ENCODE data around the gene GPR18.

DNA sequence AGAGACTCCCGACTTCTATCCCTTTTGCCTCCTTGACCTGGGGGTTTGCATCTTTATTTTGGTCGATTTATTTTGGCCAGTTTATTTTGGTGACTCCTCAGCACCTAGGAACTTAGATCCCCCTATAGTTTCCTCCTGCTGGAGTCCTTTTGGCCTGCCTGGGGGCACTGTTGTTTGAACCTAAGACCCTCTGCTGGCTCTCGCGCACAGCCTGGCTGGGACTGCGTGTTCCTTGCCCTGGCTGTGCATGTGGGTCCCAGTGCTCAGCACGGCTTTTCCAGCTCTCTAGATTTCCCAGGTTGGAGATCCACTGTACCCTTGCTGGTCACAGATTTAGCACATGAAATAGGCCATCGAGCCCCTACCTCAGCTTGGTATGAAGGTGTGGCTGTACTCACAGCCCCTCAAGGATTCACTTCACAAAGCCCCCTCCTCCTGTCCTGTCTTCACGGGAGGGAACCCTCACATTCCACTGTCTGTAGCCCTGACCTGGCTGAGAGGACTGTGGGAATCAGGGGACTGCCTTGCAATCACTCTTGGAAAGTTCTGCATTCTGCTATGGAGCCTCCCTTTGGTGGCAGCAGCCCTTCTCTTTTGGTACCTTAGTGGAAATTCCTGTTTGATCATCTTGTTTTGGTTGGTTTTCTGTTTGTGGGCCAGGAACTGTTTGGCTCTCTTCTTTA lies 49.2 kb downstream of the GPR18 start:
- TF ChIP-seq, protein P1, sequence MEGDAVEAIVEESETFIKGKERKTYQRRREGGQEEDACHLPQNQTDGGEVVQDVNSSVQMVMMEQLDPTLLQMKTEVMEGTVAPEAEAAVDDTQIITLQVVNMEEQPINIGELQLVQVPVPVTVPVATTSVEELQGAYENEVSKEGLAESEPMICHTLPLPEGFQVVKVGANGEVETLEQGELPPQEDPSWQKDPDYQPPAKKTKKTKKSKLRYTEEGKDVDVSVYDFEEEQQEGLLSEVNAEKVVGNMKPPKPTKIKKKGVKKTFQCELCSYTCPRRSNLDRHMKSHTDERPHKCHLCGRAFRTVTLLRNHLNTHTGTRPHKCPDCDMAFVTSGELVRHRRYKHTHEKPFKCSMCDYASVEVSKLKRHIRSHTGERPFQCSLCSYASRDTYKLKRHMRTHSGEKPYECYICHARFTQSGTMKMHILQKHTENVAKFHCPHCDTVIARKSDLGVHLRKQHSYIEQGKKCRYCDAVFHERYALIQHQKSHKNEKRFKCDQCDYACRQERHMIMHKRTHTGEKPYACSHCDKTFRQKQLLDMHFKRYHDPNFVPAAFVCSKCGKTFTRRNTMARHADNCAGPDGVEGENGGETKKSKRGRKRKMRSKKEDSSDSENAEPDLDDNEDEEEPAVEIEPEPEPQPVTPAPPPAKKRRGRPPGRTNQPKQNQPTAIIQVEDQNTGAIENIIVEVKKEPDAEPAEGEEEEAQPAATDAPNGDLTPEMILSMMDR (conservative IDR thresholded peaks at IDR 0.05; ENCODE audit: low read depth, low read length): no peak
- TF ChIP-seq RAD21 (IDR thresholded peaks at IDR 0.05; ENCODE audit: low read length) (no peak), RCOR1 (IDR thresholded peaks at IDR 0.05; ENCODE audit: insufficient replicate concordance, low read length) (no peak), POLR2A (IDR thresholded peaks at IDR 0.05; ENCODE audit: low read depth, low read length) (no peak), FOS (IDR thresholded peaks at IDR 0.05; ENCODE audit: low read depth, low read length) (no peak), SMC3 (IDR thresholded peaks at IDR 0.05; ENCODE audit: low read depth, low read length) (no peak), CEBPB (IDR thresholded peaks at IDR 0.05; ENCODE audit: low read depth, low read length) (no peak), BHLHE40 (IDR thresholded peaks at IDR 0.05; ENCODE audit: low read depth, low read length) (no peak), RFX5 (IDR thresholded peaks at IDR 0.05; ENCODE audit: low read depth, low read length) (no peak), USF2 (IDR thresholded peaks at IDR 0.05; ENCODE audit: low read depth, low read length) (no peak)

Data from IMR-90 (cell line).